Measurements from ENCODE around the gene PCDHB12.
"Not testable (repeated sequence)": the region's sequence is repeated elsewhere in the genome, so short reads cannot be mapped to it uniquely, and the experiment has no call there.

The PCDHB12 gene

GRCh38 chr5:141208478-141208877 is at the start of gene PCDHB12:
PCDHB12 (plus strand) TSS chr5:141208719; CDS start chr5:141208908, 189 bp downstream.
- intact Hi-C loops (cut with DNase I), result no loop called here
- DNase-seq, result peak in 25 of 42 donors; percentile 7 to 62 (median 33)

- peak in 25 of 42 donors; percentile 17 to 83 (median 44) for DNase-seq
- intact Hi-C loops (cut with DNase I), result no loop called here
Measured at GRCh38 chr5:141172381-141173204, 35.9 kb upstream of the PCDHB12 start, which contains the start of gene PCDHB7. PCDHB7 (plus strand) TSS chr5:141172644; CDS start chr5:141172836, 192 bp downstream.

GRCh38 chr5:141174291-141175104 is 34.0 kb upstream of the PCDHB12 start:
- intact Hi-C loops (cut with DNase I), result not testable (repeated sequence)

GRCh38 chr5:141175933-141176332 is 32.6 kb upstream of the PCDHB12 start:
- no peak for DNase-seq
- intact Hi-C loops (cut with DNase I), result no loop called here

More at GRCh38 chr5:141174291-141175104, 34.0 kb upstream of the PCDHB12 start:
- DNase-seq, result not testable (repeated sequence)

GRCh38 chr5:141177577-141178191 is 30.8 kb upstream of the PCDHB12 start, which contains the start of gene PCDHB8:
PCDHB8 (plus strand) TSS chr5:141177790; CDS start chr5:141178035, 245 bp downstream.
- intact Hi-C loops (cut with DNase I), result not testable (repeated sequence)
- DNase-seq, result peak in 5 of 42 donors; percentile 14 to 40 (median 24)

GRCh38 chr5:141179371-141179770 is 29.1 kb upstream of the PCDHB12 start:
- intact Hi-C loops (cut with DNase I); DNase-seq: not testable (repeated sequence)

- DNase-seq, result not testable (repeated sequence)
- intact Hi-C loops (cut with DNase I), result loop anchor here (10.0 kb wide), 1 partner anchor 385 kb away; no protein-coding TSS in a partner anchor
Measured at GRCh38 chr5:141179876-141180275, 28.6 kb upstream of the PCDHB12 start.

- DNase-seq, result no peak
- intact Hi-C loops (cut with DNase I), result loop anchor here (10.0 kb wide), 1 partner anchor 384 kb away; no protein-coding TSS in a partner anchor
Measured at GRCh38 chr5:141180313-141180712, 28.2 kb upstream of the PCDHB12 start.

- DNase-seq, result peak in 36 of 42 donors; percentile 8 to 77 (median 58)
- intact Hi-C loops (cut with DNase I), result loop anchor here (10.0 kb wide), 1 partner anchor 383 kb away; no protein-coding TSS in a partner anchor
Measured at GRCh38 chr5:141182248-141182647, 26.3 kb upstream of the PCDHB12 start, which contains the start of gene PCDHB16. PCDHB16 (plus strand) TSS chr5:141182387; CDS start chr5:141182560, 173 bp downstream.

- intact Hi-C loops (cut with DNase I), result loop anchor here (10.0 kb wide), 1 partner anchor 381 kb away; no protein-coding TSS in a partner anchor
Measured at GRCh38 chr5:141184117-141184855, 24.2 kb upstream of the PCDHB12 start.

GRCh38 chr5:141186897-141187512 is 21.5 kb upstream of the PCDHB12 start, which contains the start of gene PCDHB9:
PCDHB9 (plus strand) TSS chr5:141187161; CDS start chr5:141187319, 158 bp downstream.
- DNase-seq, result peak in 23 of 42 donors; percentile 9 to 74 (median 39)
- intact Hi-C loops (cut with DNase I), result loop anchor here (10.0 kb wide), 1 partner anchor 378 kb away; no protein-coding TSS in a partner anchor

More at GRCh38 chr5:141184117-141184855, 24.2 kb upstream of the PCDHB12 start:
- not testable (repeated sequence) for DNase-seq

GRCh38 chr5:141188682-141189081 is 19.8 kb upstream of the PCDHB12 start:
- not testable (repeated sequence) for DNase-seq
- intact Hi-C loops (cut with DNase I), result loop anchor here (10.0 kb wide), 1 partner anchor 376 kb away; no protein-coding TSS in a partner anchor

GRCh38 chr5:141189131-141189530 is 19.4 kb upstream of the PCDHB12 start:
- intact Hi-C loops (cut with DNase I), result loop anchor here (10.0 kb wide), 1 partner anchor 376 kb away; no protein-coding TSS in a partner anchor

GRCh38 chr5:141192110-141192725 is 16.3 kb upstream of the PCDHB12 start, which contains the start of gene PCDHB10:
PCDHB10 (plus strand) TSS chr5:141192353; CDS start chr5:141192553, 200 bp downstream.
- intact Hi-C loops (cut with DNase I), result no loop called here
- peak in 39 of 42 donors; percentile 23 to 84 (median 56) for DNase-seq

More at GRCh38 chr5:141189131-141189530, 19.4 kb upstream of the PCDHB12 start:
- DNase-seq, result not testable (repeated sequence)

- DNase-seq, result not testable (repeated sequence)
Measured at GRCh38 chr5:141194332-141194731, 14.2 kb upstream of the PCDHB12 start.

GRCh38 chr5:141196363-141196762 is 12.2 kb upstream of the PCDHB12 start:
- intact Hi-C loops (cut with DNase I), result no loop called here
- no peak for DNase-seq

More at GRCh38 chr5:141194332-141194731, 14.2 kb upstream of the PCDHB12 start:
- intact Hi-C loops (cut with DNase I), result not testable (repeated sequence)
